HG03060 (cell line): ENCODE results near the gene SRD5A1.

Experiments
- ATAC-seq: cut with Tn5 transposase; IDR thresholded peaks from one replicate; pipeline ENCODE4 v1.9.1; 2021; ENCODE audit warnings: low read depth, moderate number of reproducible peaks; ENCODE audit not compliant: unreplicated experiment

Gene SRD5A1

GRCh38 chr5:6603643-6604042, 29.6 kb upstream of the SRD5A1 start:
- no peak for ATAC-seq

DNA sequence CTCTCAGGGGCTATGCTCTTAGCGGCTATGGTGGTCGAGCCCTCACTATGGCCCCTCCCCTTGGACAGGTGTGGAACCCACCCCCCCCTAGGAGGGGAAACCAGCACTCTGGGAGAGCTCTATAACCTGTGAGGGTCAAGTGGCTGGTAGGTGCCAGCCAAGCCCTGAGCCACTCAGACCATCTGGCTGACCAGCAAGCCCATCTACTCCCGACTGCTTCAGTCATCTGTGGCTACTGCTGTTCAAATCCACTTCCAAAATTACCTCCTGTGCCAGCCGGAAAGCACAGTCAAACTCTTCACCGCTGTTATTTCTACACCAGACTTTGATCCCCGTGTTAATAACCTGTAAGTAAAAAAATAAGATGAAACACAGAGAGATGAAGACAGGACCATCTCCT, 28.9 kb upstream of the SRD5A1 start:
- ATAC-seq: no peak

DNA sequence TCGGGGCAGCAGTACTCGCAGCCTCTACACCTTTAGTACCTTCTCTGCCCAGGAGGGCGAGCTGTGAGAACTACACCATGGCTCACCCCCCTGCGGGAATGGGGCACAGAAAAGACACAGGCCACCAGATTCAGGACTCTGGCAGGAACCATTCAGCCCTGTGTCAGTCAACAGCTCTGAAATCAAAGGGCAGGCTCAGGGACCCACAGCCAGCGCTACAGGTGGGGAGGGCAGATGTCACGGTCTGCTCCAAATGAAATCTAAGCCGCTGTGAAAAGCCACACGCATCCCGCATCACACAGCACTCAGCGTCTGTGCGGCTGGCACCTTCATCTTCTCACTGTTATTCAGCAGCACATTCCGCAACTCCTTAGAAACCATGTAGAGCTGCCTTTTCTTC, 28.3 kb upstream of the SRD5A1 start:
- no peak for ATAC-seq

DNA sequence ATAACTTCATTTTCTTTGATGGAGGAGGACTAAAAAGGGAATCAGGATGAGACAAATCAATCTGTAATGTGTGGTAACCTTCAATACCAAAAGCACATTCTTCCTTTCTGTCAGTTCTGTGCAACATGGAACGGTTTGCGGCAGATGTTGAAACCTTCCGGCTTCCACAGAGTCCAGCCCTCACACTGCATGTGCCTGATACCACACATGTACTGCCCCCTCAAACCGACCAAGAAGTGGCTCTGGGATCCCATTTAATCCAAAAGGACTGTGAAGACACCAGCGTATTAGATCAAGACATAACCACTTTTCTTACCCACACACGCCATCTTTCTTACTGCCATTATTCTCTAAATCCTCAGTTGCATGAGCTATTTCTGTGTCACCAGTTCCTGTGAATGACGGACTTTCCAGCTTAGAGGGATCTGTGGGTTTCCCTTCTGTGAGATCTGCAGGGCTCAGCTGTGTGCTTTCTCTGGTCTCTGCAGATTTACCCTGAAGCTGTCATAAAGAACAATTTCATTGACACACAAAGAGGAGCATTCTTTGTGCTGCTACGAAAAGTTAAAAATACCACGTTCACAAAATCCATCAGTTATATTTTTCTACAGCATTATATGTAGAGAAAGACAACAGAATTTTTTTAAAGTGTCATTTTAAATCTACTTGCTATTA, 26.2 kb upstream of the SRD5A1 start:
- no peak for ATAC-seq

- no peak for ATAC-seq
These were observed 25.7 kb upstream of the SRD5A1 start for GRCh38 chr5:6607559-6607936.

DNA sequence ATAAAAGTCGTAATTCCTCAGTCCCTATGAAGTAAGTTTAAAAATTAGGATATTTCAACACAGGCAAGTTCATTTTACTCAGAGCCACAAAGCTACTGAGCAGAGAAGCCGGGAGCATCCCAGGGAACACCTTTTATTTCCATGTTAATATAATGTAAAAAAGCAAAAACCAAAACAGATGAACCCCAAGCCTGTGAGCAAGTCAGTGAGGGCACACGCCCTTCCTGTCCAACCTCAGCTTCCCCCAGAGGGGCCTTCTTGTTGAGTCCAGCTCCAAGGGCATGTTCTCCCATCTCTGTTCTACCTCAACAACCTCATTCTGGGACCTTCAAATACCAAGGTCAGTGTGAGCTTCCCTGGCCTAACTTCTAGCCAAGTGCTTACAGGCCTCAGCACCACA, 25.2 kb upstream of the SRD5A1 start:
- ATAC-seq: no peak

- ATAC-seq: no peak
These were observed 21.6 kb upstream of the SRD5A1 start for GRCh38 chr5:6611334-6612256.

- ATAC-seq: no peak
These were observed 18.0 kb upstream of the SRD5A1 start for GRCh38 chr5:6615034-6615815.

GRCh38 chr5:6616632-6617031, 16.6 kb upstream of the SRD5A1 start:
- no peak for ATAC-seq

- ATAC-seq: no peak
These were observed 10.0 kb upstream of the SRD5A1 start for GRCh38 chr5:6623228-6623627.

DNA sequence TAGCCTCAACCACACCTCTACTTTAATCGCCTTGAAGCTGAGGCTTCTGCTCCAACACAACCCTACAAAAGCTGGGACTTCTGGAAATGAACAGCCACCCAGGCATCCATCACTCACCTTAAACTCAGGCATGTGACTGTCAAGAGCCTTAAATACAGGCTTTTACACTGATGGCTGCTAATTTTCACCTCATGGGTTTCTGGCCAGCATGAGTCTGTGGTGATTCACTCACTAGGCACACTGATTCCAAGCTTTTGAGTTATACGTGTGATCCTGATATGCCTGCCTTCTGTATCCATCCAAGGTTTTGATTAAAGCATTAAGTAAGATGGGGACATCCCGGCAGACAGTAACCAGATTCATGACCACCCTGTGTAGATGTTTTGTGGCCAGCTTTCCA, 9.3 kb upstream of the SRD5A1 start:
- ATAC-seq: no peak

- no peak for ATAC-seq
These were observed 6.7 kb upstream of the SRD5A1 start for GRCh38 chr5:6626508-6626907.

DNA sequence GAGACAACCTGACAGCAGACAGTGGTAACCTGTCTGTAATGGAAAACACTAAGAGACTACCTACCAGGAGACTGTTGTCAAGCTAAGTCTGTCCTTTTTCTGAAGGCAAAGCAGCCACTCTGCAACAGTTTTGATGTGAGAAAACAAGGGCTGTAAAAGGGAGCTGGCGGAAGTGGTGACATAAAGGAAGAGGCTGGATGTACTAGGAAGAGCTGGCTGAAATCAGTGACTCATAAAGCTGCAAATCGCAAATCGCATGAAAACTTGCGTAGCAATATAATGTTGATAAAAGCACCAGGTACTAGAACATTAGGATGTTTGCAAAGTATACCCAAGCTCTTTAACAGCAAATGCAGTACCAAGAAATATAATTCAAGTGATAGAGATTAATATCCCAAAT, 1.8 kb upstream of the SRD5A1 start:
- ATAC-seq: no peak

GRCh38 chr5:6632324-6632887, 834 bp upstream of the SRD5A1 start:
- ATAC-seq: peak; percentile 5

GRCh38 chr5:6633469-6634245, 417 bp downstream of the SRD5A1 start:
- peak; percentile 36 for ATAC-seq

DNA sequence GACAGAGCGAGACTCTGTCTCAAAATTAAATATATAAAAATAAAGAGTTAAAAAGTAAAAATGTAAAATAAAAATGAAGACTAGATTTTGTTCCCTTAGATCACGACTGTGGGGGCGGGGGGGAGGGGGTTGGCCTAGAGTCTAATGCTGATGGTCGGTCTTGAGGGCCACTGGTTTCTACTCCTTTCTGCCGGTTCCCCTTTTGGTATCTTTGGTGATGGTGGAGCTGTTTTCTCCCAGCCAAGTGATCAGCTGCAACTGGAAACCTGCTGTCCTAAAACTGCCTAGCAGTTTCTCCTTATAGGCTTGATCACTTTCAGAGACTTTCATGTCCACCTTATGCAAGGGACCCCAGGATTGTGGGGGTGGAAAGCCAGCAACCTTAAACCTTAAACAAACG, 1.1 kb downstream of the SRD5A1 start:
- no peak for ATAC-seq

DNA sequence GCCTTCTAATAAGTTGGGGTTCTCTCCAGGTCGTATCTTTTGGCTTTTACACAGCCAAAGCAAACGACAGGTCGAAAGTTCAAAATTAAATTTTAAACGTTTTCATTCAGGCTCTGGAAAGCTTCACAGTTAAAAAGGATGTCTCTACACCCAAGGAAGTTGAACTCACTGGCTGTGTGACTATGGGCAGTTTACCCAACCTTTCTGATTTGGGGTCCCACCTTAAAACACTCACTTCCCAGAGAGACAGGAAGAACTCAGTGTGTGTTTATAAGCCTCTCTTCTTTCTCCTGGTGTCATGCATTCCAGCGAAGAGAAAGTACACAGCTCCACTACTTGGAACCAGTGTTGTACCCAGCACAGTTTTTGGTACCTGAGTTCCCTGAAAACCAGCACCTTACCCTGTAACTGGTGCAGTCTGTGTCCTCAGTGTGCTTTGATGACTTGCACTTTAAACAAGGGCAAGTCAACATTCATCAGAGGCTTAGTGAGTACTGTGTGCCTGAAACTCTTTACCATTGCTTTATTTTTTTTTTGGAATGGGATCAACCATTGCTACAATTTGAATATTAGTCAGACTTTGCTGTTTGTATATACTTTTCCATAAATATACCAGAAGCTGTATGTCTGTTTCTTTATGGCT, 1.7 kb downstream of the SRD5A1 start:
- no peak for ATAC-seq

DNA sequence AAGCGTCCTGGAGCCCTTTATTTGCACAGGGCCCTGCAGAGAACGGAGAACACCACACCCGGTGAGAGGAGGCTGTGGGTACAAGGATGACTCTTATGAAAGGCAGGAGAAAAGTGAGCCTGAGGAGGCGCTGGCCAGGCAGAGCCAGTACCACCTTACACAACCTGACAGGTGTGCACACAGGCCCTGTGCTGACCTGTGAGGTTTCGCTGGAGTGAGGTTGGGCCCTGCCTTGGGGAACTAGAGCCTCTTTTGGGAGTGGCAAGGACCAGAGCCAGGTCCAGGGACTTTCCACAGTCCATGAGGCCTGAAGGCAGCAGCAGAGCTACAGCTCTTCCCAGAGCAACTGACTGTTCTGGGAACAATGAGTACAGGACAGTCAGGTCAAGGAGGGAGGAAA, 3.1 kb downstream of the SRD5A1 start:
- ATAC-seq: no peak

DNA sequence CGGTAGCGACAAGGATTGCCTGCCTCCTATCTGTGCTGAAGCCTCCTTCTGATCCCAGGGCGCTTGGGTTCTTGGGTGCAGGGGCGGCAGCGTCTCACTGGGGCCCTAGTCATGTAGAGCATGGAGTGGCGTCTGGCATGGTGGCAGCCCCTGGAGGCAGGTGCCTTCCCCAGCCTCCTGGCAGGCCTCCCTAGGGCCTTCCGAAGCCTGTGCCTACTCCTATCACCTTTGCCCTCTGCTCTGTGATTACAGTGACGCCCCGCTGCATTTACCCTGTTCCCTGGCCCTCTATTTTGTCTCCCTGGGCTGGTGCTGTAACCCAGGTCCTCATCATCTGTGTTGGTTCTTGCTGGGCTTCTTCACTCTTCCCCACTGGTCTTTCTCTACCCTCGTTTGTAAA, 3.8 kb downstream of the SRD5A1 start:
- no peak for ATAC-seq

DNA sequence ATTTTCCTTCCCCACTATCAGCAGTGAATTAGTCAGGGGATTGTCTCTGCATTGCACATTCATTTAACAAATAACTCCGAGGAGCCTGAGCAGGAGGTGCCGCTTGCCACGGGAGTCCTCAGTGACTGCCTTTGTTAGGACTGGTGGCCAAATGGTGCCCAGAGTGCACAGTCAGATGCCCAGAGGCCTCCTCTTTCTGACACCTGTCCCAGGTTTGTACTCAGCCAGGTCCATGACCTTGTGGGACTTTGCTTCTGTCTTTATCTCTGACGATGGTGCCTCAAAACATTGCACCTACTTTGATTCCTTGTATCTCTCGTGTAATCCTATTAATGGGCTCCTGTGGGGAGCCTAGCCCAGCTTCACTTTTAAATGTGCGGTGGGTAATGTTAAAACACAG, 4.3 kb downstream of the SRD5A1 start:
- no peak for ATAC-seq
